Measurements from ENCODE around the gene AFMID.
"Not testable (repeated sequence)": the region's sequence is repeated elsewhere in the genome, so short reads cannot be mapped to it uniquely, and the experiment has no call there.

DNA sequence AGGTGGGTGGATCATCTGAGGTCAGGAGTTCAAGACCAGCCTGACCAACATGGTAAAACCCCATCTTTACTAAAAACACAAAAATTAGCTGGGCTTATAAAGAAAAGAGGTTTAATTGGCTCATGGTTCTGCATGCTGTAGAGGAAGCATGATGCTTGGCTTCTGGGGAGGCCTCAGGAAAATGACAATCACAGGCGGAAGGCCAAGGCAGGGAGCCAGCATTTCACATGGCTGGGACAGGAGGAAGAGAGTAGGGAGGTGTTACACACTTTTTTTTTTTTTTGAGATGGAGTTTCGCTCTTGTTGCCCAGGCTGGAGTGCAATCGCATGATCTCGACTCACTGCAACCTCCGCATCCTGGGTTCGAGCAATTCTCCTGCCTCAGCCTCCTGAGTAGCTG is 47.9 kb downstream of the AFMID start:
- TF ChIP-seq, protein P1, sequence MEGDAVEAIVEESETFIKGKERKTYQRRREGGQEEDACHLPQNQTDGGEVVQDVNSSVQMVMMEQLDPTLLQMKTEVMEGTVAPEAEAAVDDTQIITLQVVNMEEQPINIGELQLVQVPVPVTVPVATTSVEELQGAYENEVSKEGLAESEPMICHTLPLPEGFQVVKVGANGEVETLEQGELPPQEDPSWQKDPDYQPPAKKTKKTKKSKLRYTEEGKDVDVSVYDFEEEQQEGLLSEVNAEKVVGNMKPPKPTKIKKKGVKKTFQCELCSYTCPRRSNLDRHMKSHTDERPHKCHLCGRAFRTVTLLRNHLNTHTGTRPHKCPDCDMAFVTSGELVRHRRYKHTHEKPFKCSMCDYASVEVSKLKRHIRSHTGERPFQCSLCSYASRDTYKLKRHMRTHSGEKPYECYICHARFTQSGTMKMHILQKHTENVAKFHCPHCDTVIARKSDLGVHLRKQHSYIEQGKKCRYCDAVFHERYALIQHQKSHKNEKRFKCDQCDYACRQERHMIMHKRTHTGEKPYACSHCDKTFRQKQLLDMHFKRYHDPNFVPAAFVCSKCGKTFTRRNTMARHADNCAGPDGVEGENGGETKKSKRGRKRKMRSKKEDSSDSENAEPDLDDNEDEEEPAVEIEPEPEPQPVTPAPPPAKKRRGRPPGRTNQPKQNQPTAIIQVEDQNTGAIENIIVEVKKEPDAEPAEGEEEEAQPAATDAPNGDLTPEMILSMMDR (IDR thresholded peaks at IDR 0.05 in 2 of 3, conservative IDR thresholded peaks at IDR 0.05 in 1 of 3; ENCODE audit: borderline replicate concordance in 1 of 3, insufficient read depth in 1 of 3, low read depth in 2 of 3, low read length in 2 of 3) = not testable (repeated sequence)
- not testable (repeated sequence) for TF ChIP-seq RAD21 (IDR thresholded peaks at IDR 0.05; ENCODE audit: low read depth)
- TF ChIP-seq, protein P2, sequence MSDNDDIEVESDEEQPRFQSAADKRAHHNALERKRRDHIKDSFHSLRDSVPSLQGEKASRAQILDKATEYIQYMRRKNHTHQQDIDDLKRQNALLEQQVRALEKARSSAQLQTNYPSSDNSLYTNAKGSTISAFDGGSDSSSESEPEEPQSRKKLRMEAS (IDR thresholded peaks at IDR 0.05) = not testable (repeated sequence)
- TF ChIP-seq, protein P3, sequence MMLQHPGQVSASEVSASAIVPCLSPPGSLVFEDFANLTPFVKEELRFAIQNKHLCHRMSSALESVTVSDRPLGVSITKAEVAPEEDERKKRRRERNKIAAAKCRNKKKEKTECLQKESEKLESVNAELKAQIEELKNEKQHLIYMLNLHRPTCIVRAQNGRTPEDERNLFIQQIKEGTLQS (IDR thresholded peaks at IDR 0.05) = not testable (repeated sequence)
